Midbrain (tissue), 1 donor: Measurements from ENCODE around the gene MOK.
"Not testable (repeated sequence)": the region's sequence is repeated elsewhere in the genome, so short reads cannot be mapped to it uniquely, and the experiment has no call there.

Experiments
- DNase-seq: peaks from one replicate; lab custom pipeline; 2025; lab: John Stamatoyannopoulos, UW

The MOK gene, protein sequence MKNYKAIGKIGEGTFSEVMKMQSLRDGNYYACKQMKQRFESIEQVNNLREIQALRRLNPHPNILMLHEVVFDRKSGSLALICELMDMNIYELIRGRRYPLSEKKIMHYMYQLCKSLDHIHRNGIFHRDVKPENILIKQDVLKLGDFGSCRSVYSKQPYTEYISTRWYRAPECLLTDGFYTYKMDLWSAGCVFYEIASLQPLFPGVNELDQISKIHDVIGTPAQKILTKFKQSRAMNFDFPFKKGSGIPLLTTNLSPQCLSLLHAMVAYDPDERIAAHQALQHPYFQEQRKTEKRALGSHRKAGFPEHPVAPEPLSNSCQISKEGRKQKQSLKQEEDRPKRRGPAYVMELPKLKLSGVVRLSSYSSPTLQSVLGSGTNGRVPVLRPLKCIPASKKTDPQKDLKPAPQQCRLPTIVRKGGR

DNA sequence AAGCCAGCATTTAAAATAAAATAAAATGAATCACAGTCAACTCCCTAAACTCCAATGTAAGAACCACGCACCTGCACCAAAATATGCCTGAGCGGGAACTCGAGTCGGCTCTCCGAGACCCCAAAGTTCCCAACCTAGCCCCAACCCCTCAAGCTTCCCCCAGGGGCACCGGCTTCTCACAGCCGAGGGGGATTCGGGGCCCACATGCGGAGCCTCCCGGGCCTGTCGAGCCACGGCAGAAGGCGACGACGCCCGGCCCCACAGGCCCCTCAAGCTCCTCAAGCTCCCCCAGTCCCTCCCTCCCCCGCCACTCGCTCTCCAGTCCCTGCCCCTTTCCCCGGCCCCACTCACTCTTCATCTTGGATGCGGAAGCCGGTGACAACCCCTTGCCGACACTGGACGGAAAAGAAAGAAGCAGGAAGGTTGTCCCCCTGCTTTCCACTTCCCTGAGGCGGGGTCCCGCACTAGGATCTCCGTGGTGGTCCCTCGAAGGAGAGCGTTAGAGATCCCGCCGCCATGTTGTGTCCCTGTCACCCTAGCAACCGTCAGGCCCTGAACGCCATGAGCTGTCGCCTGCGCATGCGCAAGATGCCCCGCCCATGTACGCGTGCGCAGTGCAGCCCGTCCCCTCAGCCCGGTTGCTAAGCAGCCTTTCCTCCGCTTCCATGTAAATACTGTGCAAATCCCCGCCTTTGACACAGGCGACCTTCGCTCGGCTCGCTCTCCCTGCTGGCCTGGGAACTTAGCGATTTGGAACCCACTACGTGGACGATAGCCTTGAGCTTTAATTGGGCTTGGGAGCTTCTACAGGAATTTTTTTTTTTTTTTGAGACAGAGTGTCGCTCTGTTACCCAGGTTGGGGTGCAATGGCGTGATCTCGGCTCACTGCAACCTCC lies at the start of gene MOK:
MOK (minus strand) TSS at position 554 of the 896 bp plus-strand sequence; CDS start at position 358, 196 bp downstream.
- peak; percentile 98 for DNase-seq

GRCh38 chr14:102353126-102353619 lies 48.2 kb upstream of the MOK start:
- no peak for DNase-seq

GRCh38 chr14:102352213-102352612 lies 47.2 kb upstream of the MOK start:
- peak; percentile 19 for DNase-seq

DNA sequence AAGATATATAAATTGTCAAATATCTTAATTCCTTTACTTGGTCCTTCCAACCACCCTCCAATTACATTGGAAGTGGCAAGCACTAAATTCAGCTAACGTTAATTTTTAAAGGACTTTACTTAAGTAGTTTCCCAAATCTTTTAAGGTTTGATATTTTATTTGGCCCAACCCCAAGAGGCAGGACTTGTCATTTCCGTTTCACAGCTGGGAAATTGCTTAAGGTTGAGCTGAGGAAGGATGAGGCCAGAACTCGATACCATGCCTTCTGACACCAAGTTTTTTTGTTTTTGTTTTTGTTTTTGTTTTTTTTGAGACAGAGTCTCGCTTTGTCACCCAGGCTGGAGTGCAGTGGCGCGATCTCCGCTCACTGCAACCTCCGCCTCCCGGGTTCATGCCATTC lies 46.6 kb upstream of the MOK start:
- not testable (repeated sequence) for DNase-seq

DNA sequence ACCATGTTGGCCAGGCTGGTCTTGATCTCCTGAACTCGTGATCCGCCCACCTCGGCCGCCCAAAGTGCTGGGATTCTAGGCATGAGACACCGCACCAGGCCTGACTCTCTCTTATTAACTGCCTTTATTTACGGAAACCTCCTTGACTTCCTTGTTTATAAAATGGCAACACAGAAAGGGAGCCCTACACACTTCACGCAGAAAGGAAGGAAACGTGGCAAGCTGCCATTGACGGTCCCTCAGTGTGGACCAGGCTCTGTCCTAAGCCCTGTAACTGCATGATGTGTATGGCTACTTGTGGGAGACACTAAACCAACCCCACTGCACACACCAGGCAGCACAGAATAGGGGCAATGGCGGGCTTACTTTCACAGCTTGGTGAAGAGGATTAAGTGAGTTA lies 46.1 kb upstream of the MOK start:
- no peak for DNase-seq

- no peak for DNase-seq
These were observed 43.4 kb upstream of the MOK start for GRCh38 chr14:102348376-102348775.

DNA sequence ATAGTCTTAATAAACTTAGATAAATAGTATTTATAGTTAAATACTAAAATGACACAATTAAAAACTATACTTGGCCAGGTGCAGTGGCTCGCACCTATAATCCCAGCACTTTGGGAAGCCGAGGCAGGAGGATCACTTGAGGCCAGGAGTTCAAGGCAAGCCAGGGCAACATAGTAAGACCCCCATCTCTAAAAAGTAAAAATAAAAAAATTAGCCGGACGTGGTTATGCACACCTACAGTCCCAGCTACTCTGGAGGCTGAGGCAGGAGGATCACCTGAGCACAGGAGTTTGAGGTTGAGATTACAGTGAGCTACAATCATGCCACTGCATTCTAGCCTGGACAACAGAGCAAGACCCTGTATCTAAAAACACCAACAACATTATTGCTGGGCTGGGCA lies 41.7 kb upstream of the MOK start:
- no peak for DNase-seq

- no peak for DNase-seq
These were observed 40.3 kb upstream of the MOK start for GRCh38 chr14:102345232-102345631.

DNA sequence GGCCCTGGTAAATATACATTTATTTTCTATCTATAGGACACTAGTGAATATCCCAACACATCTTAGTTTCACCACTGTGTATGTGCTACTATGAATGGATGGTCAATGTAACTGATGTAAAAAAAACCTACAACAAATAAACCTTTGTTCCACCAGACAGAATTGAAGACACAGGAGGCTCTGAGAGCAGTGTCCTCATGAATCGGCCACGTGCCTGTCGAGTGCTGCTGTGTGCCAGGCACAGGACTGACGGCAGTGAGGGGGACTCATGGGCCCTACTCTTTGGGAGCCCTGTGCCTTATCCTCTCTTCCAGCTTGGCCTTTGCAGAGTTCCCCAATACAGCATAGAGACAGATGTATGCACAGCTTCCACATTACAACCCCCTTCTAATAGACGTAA lies 39.5 kb upstream of the MOK start:
- peak; percentile 92 for DNase-seq

DNA sequence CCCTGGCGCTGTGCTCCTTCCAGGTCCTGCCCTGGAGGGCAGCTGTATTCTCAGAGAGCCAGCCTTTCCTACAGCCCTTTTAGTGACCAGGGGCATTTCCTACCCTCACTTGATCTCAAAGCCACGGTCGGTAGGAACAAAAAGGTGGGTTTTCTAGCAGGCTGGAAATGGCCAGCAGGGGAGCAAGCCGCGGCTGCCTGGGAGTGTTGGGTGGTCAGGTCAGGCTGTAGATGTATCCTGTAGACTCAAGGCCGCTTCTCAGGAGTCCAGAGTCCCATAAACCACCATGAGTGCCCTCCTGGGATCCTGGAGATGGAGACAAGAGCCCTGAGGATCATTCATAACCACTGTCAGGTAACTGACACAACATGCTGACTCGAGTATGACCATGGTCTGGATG lies 39.1 kb upstream of the MOK start:
- no peak for DNase-seq

DNA sequence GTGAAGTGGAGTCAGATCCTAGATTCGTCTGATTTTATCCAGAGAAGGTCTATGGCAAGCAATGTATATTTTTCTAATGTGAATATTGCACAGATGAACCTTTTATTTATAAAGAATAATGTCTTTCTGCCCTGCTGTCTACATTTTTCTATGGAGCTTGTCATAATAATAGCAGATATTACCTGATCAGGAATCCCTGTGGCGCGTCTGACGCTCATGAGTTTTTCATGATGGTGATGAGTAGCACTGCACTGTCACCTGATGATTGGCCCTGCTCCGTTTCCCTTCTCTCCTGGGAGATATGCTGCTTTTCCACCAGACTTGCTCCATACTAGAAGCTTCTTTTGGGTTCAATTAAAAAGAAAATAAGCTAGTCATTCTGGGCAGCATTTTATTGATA lies 37.3 kb upstream of the MOK start:
- DNase-seq, result no peak

DNA sequence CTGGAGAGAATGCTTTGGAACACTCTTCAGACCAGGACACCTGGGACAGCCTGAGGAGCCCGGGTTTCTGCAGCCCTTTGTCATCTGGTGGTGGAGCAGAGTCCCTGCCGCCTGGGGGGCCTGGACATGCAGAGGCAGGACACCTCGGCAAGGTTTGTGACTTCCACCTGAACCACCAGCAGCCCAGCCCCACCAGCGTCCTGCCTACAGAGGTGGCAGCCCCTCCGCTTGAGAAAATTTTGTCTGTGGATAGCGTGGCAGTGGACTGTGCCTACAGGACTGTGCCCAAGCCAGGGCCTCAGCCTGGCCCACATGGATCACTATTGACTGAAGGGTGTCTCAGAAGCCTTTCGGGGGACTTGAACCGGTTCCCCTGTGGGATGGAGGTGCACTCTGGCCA lies 36.6 kb upstream of the MOK start:
- no peak for DNase-seq

DNA sequence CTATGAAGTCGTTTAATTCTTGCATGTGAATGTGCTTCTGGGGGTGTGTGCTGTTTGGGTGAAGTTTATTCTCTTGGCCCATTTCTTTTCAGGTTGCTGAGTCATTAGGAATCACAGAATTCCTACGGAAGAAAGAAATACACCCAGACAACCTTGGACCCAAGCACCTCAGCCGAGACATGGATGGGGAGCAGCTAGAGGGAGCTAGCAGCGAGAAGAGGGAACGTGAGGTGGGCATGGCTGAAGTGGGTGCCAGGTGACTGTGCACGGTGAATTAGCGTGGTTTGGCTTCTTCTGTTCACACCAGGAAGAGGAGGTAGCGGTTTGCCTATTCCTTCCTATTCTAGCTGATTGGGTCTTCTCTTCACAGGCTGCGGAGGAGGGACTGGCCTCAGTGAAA lies 33.8 kb upstream of the MOK start:
- no peak for DNase-seq

DNA sequence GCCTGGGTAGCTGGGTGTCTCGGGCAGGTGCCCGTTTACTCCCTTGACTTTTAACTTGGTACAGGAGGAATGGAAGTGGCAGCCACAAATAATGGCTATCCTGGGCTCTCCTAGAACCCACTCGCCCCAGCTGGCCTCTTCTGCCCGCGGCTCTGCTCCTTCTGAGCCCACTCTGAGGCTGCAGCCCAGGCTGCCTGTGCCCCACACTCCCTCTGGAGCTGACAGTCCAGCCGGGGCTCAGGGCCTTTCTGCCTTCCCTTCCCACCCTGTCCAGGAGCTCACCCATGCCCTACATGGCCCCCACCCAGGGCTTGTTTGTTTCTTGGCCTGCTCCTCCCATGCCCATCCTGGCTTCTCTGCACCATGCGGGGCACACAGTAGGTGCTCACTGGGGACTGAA lies 30.2 kb upstream of the MOK start:
- DNase-seq, result no peak

DNA sequence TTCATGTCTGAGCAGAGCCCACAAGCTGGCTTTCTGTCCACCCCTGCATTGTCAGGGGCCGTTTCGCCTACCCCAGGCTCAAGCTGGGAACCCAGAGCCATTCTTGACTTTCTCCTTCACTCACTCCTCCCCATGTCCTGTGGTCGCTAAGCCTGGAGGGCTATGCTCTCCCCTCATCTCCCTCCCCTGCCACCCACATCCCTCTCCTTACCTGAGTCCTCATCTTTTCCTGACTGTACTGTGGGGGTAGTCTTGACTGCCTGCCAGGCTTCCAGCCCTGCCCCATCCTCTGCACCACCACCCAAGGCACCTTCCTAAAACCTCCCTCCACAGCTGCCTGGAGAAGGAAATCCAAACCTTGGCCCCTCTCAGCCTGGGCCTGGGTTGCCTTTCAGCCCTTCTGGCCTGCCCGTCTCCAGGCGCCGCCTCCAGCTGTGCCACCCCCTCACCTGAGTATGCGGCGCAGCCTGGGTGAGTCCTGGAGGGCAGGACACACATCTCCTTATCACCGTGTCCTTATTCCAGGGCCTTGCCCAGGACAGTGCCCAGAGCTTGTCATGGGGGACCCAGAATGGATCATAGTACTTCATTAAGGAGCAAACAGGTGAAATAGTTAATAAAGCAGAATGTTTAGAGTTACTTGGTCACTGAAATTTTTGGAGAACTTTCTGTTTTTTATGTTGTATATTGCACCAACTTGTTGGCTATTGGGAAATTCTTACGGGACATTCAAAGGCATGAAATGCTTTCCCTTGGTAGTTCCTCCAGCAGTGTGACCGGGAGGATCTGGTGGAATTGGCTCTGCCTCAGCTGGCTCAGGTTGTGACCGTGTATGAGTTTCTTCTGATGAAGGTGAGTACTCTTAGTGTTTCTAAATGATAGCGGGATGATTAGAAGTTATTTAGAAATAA lies 29.1 kb upstream of the MOK start:
- no peak for DNase-seq

- no peak for DNase-seq
These were observed 28.4 kb upstream of the MOK start for GRCh38 chr14:102333390-102333789.

GRCh38 chr14:102330806-102331205 lies 25.8 kb upstream of the MOK start:
- no peak for DNase-seq

DNA sequence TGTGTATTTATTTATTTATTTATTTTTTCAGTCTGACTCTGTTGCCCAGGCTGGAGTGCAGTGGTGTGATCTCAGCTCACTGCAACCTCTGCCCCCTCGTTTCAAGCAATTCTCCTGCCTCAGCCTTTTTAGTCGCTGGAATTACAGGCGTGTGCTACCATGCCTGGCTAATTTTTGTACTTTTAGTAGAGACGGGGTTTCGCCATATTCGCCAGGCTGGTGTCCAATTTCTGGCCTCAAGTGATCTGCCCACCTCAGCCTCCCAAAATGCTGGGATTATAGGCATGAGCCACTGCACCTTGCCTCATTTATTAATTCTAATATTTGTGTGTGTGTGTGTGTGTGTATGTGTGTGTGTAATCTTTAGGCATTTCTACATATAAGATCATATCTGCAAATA lies 24.4 kb upstream of the MOK start:
- not testable (repeated sequence) for DNase-seq

GRCh38 chr14:102326583-102326982 lies 21.6 kb upstream of the MOK start:
- DNase-seq, result no peak

- no peak for DNase-seq
These were observed 20.9 kb upstream of the MOK start for GRCh38 chr14:102325791-102326345.

- DNase-seq, result peak; percentile 81
These were observed 18.1 kb upstream of the MOK start for GRCh38 chr14:102323102-102323501.
